Fibroblast of skin of back (primary cell): Measurements from ENCODE around the gene SEPTIN2.
"Not testable (repeated sequence)": the region's sequence is repeated elsewhere in the genome, so short reads cannot be mapped to it uniquely, and the experiment has no call there.

ENCODE experiments used
- DNase-seq: peaks from one replicate; pipeline ENCODE4 v3.0.0-alpha.2; 2013

SEPTIN2 gene

GRCh38 chr2:241351640-241352031, 35.9 kb downstream of the SEPTIN2 start:
- no peak for DNase-seq

- DNase-seq: no peak
Observed at GRCh38 chr2:241352227-241352626, 36.5 kb downstream of the SEPTIN2 start.

DNA sequence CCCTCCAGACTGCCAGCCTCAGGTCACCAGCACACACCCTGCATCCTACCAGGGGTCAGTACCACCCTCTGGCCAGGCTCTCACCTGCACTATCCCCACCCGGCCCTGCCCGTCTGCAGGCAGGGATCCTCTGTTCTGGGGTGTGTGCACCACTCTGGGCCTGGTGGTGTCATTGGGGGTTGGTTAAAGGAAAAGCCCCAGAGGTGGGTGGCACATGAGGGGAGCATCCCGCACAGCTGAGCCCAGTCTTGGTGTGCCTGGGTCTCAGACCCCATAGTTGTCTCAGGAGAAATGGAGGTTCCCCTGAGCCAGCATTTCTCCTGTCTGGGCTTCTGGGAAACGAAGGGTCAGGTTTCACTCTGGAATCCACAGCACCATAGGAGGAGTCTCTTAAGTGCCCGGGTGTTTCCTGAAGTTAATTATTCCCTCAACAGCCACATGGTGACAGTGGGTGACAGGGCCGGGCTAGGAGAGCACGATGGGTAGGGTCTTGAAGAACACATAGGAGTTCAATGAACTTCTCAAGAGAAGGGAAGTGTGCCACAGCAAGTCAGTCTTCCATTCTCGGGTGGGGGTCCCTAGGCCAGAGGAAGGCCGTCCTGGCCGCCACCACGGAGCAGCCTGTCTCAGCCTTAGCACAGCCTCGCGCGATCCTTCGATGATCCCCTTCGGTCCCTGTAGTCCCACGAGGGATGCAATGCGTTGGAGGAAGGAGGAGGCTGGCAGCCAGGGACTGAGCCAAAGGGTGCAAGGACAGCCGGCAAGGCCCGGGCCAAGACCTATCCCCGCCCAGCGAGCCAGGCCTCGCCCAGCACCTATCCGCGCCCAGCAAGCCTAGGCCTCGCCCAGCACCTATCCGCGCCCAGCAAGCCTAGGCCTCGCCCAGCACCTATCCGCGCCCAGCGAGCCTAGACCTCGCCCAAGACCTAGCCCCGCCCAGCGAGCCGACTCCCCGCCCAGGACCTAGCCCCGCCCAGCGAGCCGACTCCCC, 39.2 kb downstream of the SEPTIN2 start:
- peak; percentile 64 for DNase-seq

GRCh38 chr2:241355983-241356870, 40.5 kb downstream of the SEPTIN2 start, which contains the start of gene FARP2:
TSS of gene FARP2 (plus strand) at chr2:241356285. CDS start at chr2:241373108, 16,823 bp downstream.
- DNase-seq: peak; percentile 97

DNA sequence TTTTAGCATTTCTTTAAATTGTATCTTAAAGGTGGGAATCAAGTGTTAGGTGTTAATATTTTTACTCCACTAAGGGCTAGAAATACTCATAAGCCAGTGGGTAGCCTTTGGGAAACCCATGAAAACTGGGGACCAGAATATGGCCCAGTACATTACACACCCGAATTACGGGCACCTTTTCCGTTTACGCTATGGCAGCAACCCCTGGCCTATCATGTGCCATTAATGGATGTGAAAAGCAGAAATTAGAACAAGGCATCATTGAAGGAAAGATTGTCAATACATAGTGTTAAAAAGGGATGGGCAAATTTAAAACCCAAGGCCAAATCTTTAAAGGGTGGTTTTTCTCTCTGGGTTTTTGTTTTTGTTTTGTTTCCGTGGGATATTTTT, 41.1 kb downstream of the SEPTIN2 start:
- DNase-seq: no peak

DNA sequence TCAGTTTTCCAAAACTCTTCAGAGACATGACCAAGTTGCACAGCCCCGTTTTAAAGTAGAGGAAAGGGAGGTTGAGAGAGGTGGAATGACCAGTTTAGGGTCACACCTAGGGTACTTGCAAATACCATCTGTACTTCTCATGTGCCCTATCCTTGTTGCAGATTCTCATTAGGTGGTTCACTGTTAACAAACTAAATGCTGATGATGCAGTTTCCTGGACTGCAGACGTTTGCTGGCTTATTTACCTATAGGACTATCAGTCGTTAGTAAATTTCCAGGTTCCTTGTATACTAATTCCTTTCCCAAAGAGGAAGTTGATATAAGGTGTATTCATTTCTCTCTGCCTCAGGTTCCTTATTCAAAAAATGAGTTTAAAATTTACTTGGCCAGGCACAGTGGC, 41.8 kb downstream of the SEPTIN2 start:
- no peak for DNase-seq

- DNase-seq: no peak
Observed at GRCh38 chr2:241358470-241358869, 42.7 kb downstream of the SEPTIN2 start.

GRCh38 chr2:241359481-241360045, 43.8 kb downstream of the SEPTIN2 start:
- no peak for DNase-seq

DNA sequence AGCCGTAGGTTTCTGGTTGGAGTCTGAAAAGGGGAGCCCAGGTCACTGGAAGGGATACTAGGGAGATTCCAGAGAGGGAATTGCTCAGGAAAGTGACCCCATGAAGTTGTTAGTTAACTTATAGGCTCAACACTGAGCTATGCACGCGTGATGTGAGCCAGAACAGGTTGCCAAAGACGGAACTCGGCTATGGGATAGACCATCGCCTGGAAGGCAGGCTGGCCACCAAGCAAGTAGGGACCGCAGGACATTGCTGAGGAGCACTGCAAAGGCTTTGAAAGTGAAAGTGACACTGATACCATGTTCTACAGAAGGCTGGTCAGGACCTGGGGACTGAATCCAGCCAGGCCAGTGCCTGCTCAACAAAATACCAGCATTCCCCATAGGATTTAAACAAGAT, 47.7 kb downstream of the SEPTIN2 start:
- DNase-seq: no peak

DNA sequence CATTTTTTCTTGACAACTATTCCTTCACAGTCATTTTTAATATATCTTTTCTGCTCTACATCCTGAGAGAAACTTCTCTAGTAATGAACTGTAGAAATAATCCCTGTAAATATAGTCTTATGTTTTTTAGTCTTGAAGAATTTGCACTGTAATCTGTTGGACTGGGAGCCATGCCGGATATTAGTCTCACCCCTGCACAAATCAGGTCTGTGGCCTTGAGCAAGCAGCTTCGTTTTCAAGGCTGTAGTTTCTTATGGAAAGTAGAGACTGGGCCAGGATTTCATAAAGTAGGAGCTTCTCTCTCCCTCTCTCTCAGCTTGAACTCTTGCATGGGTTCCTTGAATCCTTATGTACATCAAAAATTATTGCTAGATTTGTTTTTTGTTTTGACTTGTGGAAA, 49.1 kb downstream of the SEPTIN2 start:
- DNase-seq: no peak

DNA sequence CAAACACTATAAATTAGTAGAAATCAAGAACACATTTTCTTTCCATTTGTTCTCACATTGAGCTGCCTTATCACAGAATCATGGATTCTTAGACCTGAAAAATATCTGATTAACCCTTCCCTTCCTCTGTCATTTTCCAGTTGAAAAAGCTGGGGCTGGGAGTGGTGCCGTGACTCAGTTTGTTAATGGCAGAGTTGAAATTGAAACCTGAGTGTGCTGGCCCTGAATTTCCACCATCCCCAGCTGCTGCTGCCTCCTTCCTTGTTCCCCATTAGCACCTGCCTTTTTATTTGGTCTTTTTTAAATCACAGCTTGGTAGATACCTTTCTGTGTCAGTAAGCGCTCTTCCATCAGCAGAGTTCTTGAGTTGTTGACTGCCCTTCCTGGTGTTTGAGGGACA, 51.0 kb downstream of the SEPTIN2 start:
- no peak for DNase-seq

GRCh38 chr2:241368643-241369042, 52.9 kb downstream of the SEPTIN2 start:
- no peak for DNase-seq

GRCh38 chr2:241372361-241372992, 56.8 kb downstream of the SEPTIN2 start:
- DNase-seq: no peak

GRCh38 chr2:241373446-241373845, 57.7 kb downstream of the SEPTIN2 start:
- no peak for DNase-seq

DNA sequence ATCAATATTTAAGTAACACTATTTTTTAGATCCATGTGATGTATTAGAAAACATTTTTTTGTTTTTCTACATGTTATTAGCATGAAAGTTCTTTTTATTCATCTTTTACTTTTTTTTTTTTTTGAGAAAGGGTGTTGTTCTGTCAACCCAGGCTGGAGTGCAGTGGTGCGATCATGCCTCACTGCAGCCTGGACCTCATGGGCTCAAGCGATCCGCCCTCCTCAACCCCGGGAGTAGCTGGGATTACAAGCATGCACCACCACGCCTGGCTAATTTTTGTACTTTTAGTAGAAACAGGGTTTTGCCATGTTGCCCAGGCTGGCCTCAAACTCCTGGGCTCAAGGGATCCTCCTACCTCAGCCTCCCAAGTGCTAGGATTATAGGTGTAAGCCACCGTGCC, 58.2 kb downstream of the SEPTIN2 start:
- not testable (repeated sequence) for DNase-seq

- DNase-seq: no peak
Observed at GRCh38 chr2:241375300-241375699, 59.6 kb downstream of the SEPTIN2 start.

- peak; percentile 32 for DNase-seq
Observed at GRCh38 chr2:241376808-241377207, 61.1 kb downstream of the SEPTIN2 start.

DNA sequence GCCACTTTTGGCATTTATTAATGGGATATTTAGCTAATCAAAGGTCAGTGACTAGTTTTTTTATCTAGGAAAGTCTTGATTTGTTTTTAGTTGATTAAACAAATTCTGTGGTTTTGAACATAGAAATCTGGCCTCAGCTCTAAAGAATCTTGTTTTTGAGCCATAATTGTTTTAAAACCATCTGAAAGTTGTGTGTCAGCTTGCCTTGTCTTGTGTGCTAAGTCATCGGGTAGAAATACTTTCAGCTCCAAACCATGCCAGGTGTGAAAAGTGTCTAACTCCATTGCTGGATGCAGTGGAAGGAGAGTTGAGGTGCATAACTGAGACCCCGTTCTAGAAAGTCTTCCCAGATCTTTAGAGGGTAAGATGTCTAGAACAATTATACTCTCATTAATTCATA, 63.1 kb downstream of the SEPTIN2 start:
- no peak for DNase-seq

- peak; percentile 84 for DNase-seq
Observed at GRCh38 chr2:241379481-241380480, 64.1 kb downstream of the SEPTIN2 start.

DNA sequence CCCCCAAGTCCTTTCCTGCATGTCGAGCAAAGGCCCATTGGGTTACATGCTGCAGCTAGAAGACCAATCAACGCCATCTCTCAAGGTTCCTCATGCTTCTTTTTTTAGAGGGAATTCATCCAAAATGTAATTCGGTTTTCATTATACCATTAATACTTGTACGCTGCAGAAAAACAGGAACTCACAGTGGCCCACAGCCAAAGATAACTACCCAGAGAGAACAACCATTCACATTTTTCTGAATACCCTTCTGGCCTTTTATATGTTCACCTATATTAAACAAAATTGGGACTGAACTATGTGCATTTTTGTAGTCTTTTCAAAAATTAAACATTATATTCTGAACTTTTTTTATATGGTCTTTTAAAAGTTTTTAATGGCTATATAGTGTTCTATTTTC, 66.1 kb downstream of the SEPTIN2 start:
- DNase-seq: no peak

DNA sequence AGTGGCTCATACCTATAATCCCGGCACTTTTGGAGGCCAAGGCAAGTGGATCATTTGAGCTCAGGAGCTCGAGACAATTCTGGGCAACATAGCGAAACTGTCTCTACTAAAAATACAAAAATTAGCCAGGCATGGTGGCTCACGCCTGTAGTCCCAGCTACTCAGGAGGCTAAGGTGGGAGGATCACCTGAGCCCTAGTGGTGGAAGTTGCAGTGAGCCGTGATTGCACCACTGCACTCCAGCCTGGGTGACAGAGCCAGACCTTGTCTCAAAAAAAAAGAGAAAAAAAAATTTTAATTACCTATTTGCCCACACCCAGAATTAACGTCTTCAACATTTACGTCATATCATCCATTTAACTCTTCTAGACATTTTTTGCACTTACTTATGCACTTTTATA, 69.7 kb downstream of the SEPTIN2 start:
- DNase-seq: not testable (repeated sequence)
